NCI-H1436 treated with DMSO at 0.1 percent for 48 hours (cell line): ENCODE measurements around the gene DIPK1A.

Experiments used
- DNase-seq: peaks from one replicate; lab custom pipeline; 2025; lab: John Stamatoyannopoulos, UW

Gene DIPK1A

GRCh38 chr1:92839442-92839841 is 121.8 kb downstream of the DIPK1A start:
- no peak for DNase-seq

- no peak for DNase-seq
Observed at GRCh38 chr1:92838519-92838918, 122.7 kb downstream of the DIPK1A start.

- DNase-seq: no peak
Observed at GRCh38 chr1:92837062-92837461, 124.2 kb downstream of the DIPK1A start.

GRCh38 chr1:92834617-92835016 is 126.6 kb downstream of the DIPK1A start:
- no peak for DNase-seq

GRCh38 chr1:92833840-92834239 is 127.4 kb downstream of the DIPK1A start:
- no peak for DNase-seq

DNA sequence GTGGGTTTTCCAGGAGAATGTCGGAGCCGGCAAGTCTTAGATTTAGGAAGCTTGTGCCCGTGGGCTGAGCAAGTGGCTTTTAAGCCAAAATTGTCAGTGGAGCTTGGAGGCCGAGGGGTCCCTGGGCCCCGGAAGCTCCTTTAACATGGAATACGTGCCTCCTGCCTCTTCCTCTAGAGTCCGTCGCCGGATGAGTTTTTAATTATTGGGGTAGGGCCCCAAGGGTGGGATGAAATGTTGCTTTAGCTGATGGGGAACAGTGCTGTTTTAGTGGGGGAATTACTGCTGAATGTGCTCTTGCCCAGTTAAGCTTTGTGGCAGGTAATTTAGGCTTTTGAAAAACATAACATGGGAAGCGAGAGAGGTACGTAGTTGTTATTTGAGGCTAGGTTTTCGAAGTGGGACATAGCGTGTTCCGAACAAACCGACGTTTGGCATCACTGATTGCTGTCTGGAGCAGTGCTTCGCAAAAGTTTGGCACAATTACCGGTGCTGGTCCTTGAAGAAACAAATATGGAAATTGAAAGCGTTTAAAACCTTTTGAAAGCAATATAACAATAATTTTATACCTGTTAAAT is 128.6 kb downstream of the DIPK1A start:
- no peak for DNase-seq

DNA sequence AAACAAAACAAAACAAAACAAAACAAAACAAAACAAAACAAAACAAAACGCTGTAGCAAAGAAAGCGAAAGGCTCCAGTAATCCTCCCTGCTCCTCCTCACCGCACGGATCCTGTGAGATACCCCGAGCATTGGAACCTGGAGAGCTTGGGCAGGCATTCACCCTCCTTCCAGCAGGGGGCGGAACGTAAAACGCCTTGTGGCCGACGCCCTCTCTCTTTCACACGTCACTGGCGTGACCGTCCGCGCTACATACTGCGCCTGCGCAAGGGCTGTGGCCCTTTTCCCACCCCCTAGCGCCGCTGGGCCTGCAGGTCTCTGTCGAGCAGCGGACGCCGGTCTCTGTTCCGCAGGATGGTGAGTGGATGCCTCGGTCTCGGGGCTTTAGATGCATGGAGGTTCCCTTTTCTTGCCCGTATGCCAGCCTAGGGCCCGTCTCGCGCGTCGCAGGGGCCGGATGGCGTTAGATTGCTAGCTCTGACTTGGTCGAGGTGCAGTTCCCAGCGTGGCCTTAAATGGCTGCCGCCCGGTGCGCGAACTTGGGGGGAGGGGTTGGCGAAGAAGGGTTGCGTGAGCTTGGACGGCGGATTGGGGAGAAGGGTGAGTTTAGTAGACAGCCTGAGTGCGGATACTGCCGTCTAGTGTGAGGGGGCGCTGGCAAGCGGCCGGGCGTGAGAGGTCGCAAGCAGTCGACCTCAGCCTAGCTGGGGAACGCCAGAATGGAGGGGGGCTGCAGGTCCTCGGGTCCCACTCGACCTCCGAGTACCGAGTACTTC is 129.3 kb downstream of the DIPK1A start, which contains the start of gene RPL5:
Gene RPL5, plus strand, starts transcription at position 279 of the 775 bp plus-strand sequence. Its CDS starts 75 bp downstream, at position 354.
- peak; percentile 84 for DNase-seq

- no peak for DNase-seq
Observed at GRCh38 chr1:92831368-92831761, 129.9 kb downstream of the DIPK1A start.

GRCh38 chr1:92826792-92827191 is 134.5 kb downstream of the DIPK1A start:
- no peak for DNase-seq

DNA sequence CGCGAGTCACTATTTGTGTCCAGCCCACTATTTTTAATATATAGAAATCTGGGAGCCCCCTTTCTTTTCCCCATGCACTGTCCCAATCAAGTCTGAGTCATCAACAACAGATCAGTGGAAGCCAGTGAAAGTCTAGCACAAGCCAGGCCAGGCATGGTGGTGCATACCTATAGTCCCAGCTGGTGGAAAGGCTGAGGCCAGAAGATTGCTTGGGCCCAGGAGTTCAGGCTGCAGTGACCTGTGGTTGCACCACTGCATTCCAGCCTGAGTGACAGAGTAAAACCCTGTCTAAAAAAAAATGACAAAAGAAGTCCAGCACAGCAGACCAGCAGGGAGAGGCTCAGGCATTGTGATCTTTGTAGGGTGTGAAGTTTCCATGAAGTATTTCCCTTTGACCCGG is 138.4 kb downstream of the DIPK1A start:
- DNase-seq: no peak

DNA sequence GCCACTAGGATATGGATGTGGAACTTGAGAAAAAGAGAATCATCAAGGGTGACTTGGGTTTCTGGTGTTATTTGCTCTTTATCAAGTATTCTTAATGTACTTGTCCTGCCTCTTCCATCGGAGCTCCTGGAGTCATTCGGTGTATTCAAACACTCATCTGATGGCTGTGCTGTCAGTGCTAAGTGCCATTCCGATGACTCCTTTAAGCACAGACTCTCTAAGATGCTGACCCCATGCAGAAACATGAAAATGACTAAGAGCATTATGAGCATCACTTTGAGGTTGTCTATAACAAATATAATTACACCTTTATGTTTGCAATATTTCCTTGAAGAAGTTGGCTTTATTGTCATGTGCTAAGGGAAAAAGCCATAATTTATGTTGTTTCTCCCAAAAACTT is 140.7 kb downstream of the DIPK1A start:
- no peak for DNase-seq

- DNase-seq: no peak
Observed at GRCh38 chr1:92820024-92820423, 141.2 kb downstream of the DIPK1A start.

DNA sequence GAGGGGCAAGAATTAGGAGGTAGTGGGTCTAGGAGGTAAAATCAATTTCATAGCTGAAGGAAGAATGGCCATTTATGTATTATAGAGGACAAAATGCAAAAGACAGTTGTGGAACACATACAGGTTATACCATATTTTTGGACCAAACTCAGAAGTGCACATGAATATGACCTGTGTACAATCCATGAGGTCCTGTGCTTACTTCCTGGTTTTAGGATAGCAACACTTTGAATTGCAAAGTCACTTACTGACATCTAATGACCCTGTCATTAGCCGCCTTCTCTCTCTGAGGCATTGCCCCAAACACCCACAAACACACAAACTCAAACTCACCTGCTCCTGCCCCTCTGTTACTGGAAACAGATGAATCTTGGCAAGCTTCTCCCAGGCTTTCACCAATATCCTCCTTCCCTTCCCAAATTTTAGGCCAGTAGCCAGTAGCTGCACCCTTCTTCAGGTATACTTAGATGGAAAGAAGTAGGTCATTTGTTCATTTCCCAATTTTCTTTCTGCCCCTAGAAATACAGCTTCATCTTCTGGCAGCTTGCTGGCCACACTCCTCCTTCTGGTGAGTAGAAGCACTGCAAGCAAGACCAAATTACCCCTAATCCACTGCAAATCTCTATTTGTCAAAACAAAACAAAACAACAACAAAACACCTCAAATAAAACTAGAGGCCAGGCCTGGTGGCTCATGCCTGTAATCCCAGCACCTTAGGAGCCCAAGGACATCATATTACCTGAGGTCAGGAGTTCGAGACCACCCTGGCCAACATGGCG is 143.1 kb downstream of the DIPK1A start:
- no peak for DNase-seq

DNA sequence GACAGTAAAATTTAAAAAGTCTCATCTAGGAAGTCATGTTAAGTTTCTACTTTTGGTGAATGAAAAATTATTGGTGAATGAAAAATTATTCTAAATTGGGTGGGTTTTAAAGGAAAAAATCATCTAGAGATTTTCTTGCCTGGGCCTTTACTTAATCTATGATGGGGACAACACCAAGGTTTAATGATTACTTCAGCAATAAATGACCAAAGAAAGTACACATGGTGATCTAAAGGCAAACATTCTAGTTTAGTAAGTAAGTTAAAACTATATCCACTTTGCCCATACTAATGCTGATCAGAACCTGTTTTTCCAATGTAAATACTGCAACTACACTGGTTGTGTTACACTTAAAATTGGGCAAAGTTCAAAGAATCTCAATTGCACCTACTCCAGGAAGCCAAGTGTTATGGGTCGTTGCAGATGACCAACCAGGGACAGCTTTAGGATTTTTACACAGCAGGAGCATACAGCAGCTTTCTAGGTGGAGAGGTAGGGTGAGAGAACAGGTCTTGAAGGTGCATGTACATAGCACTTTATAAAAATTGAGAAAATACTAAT is 144.0 kb downstream of the DIPK1A start:
- no peak for DNase-seq

- DNase-seq: no peak
Observed at GRCh38 chr1:92816732-92817131, 144.5 kb downstream of the DIPK1A start.

GRCh38 chr1:92808381-92808780 is 152.9 kb downstream of the DIPK1A start:
- DNase-seq: no peak

GRCh38 chr1:92805216-92805615 is 156.0 kb downstream of the DIPK1A start:
- no peak for DNase-seq

- DNase-seq: no peak
Observed at GRCh38 chr1:92804721-92805201, 156.5 kb downstream of the DIPK1A start.

GRCh38 chr1:92803140-92803887 is 157.9 kb downstream of the DIPK1A start:
- DNase-seq: no peak

DNA sequence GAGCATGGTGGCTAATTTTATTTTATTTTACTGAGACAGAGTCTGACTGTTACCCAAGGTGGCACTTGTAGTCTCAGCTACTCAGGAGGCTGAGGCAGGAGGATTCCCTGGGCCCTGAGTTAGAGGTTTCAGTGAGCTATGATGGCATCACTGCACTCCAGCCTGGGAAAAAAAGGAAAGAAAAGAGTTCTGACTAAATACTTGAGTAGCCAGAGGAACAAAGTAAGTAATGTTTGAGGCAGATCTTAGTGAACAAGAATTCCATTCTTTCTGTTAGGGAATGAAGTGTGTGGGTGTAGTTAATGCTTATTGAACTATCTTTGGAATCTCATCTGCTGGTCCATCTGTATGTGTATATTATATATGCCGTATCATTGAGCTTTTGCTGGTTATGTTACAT is 163.3 kb downstream of the DIPK1A start:
- DNase-seq: no peak

- DNase-seq: no peak
Observed at GRCh38 chr1:92797297-92797696, 164.0 kb downstream of the DIPK1A start.

DNA sequence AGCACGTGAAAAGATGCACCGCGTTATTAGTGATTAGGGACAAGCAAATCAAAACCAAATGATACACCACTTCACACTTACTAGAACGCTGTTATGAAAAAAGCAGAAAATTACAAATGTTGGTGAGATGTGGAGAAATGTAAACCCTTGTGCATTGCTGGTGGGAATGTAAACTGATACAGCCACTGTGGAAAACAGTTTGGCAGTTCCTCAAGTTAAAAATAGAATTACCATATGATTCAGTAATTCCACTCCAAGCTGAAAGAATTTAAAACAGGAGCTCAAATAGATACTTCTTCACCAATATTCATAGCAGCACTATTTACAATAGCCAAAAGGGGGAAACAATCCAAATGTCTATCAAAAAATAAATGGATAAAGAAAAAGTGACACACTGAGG is 166.1 kb downstream of the DIPK1A start:
- DNase-seq: no peak
